Esophagus mucosa (tissue), 1 donor: ENCODE data around the gene PICALM. TPM values are rescaled to one million over a fixed set of nuclear protein-coding genes. Genes with fewer than 3 reads are reported as not detected.
A peak's percentile ranks its signal among the peaks of the same experiment; 100 is the strongest.

Experiments used
- ATAC-seq: fragments of 200-7000 bp; cut with Tn5 transposase; one replicate; pipeline ENCODE4 v1.9.1; 2020
- total RNA-seq: library from RNA; stranded (reverse); gene quantifications from one replicate; pipeline ENCODE4 v1.2.4, GENCODE V29; 2023
- donor health status: DM: yes; HTN: yes; CAD: no.

The PICALM gene
- total RNA-seq, 1 donor from 2014 or later: 97.8 TPM

- ATAC-seq: peak; percentile 77
Measured at GRCh38 chr11:86047275-86047991, 21.5 kb downstream of the PICALM start.

- ATAC-seq: no peak
Measured at GRCh38 chr11:86046116-86046515, 22.8 kb downstream of the PICALM start.

GRCh38 chr11:86043765-86044503 lies 24.9 kb downstream of the PICALM start:
- no peak for ATAC-seq

- ATAC-seq: peak; percentile 92
Measured at GRCh38 chr11:86041975-86042378, 26.9 kb downstream of the PICALM start.

GRCh38 chr11:86040919-86041850 lies 27.7 kb downstream of the PICALM start:
- no peak for ATAC-seq

GRCh38 chr11:86039094-86039493 lies 29.8 kb downstream of the PICALM start:
- no peak for ATAC-seq

GRCh38 chr11:86037743-86038142 lies 31.1 kb downstream of the PICALM start:
- ATAC-seq: no peak

GRCh38 chr11:86035920-86036319 lies 33.0 kb downstream of the PICALM start:
- ATAC-seq: no peak

- ATAC-seq: no peak
Measured at GRCh38 chr11:86035164-86035563, 33.7 kb downstream of the PICALM start.

GRCh38 chr11:86034710-86035109 lies 34.2 kb downstream of the PICALM start:
- ATAC-seq: no peak

GRCh38 chr11:86021377-86021776 lies 47.5 kb downstream of the PICALM start:
- ATAC-seq: peak; percentile 36

- no peak for ATAC-seq
Measured at GRCh38 chr11:86018249-86018648, 50.6 kb downstream of the PICALM start.

GRCh38 chr11:86016451-86016850 lies 52.4 kb downstream of the PICALM start:
- ATAC-seq: no peak

- no peak for ATAC-seq
Measured at GRCh38 chr11:86015699-86016098, 53.2 kb downstream of the PICALM start.

- ATAC-seq: no peak
Measured at GRCh38 chr11:86014221-86014620, 54.7 kb downstream of the PICALM start.

- ATAC-seq: no peak
Measured at GRCh38 chr11:86013713-86014112, 55.2 kb downstream of the PICALM start.

- ATAC-seq: no peak
Measured at GRCh38 chr11:86011175-86011574, 57.7 kb downstream of the PICALM start.

- ATAC-seq: peak; percentile 78
Measured at GRCh38 chr11:86003654-86004053, 65.2 kb downstream of the PICALM start.

GRCh38 chr11:86002431-86002830 lies 66.5 kb downstream of the PICALM start:
- ATAC-seq: no peak

- ATAC-seq: no peak
Measured at GRCh38 chr11:85991508-85991907, 77.4 kb downstream of the PICALM start.

- no peak for ATAC-seq
Measured at GRCh38 chr11:85989746-85990145, 79.1 kb downstream of the PICALM start.

- ATAC-seq: no peak
Measured at GRCh38 chr11:85988780-85989179, 80.1 kb downstream of the PICALM start.

- ATAC-seq: no peak
Measured at GRCh38 chr11:85977751-85978160, 91.1 kb downstream of the PICALM start.
